MCF 10A (cell line): ENCODE results near the gene ITPRIPL1. TPM values are rescaled to one million over a fixed set of nuclear protein-coding genes. Genes with fewer than 3 reads are reported as not detected.

ENCODE experiments used
- BruUV-seq: library from RNA; stranded (reverse); fragments of 400-500 nt; replicated peaks from 2 replicates; lab custom pipeline; 2021; lab: Mats Ljungman, UMichigan
- CTCF ChIA-PET: fragments of 300-600 bp; sonication (Branson Sonifier 250); formaldehyde crosslinking; extraction: SDS; loops from one replicate; lab custom pipeline; 2021; ENCODE audit warnings: antibody characterized with exemption, inconsistent platforms; lab: Yijun Ruan, JAX
- POLR2A ChIA-PET: fragments of 300-600, 350-650 bp; sonication (Branson Sonifier 250); formaldehyde crosslinking; extraction: SDS; loops from one replicate; lab custom pipeline; 2020; ENCODE audit warnings: antibody characterized with exemption, inconsistent platforms; lab: Yijun Ruan, JAX
- DNase-seq: peaks from one replicate; pipeline ENCODE4 v3.0.0-alpha.2; 2018; ENCODE audit not compliant: unreplicated experiment
- H3K27ac Mint-ChIP-seq: one replicate; pipeline ENCODE4 v1.8.0; 2022; ENCODE audit warnings: mild to moderate bottlenecking, low read depth, mixed read lengths; ENCODE audit not compliant: unreplicated experiment
- H3K27me3 Mint-ChIP-seq: one replicate; pipeline ENCODE4 v1.8.0; 2022; ENCODE audit warnings: mixed read lengths; ENCODE audit not compliant: insufficient read depth, unreplicated experiment
- H3K36me3 Mint-ChIP-seq: one replicate; pipeline ENCODE4 v1.8.0; 2022; ENCODE audit warnings: mild to moderate bottlenecking, moderate library complexity, mixed read lengths; ENCODE audit not compliant: insufficient read depth, unreplicated experiment
- H3K4me1 Mint-ChIP-seq: one replicate; pipeline ENCODE4 v1.8.0; 2022; ENCODE audit warnings: mixed read lengths; ENCODE audit not compliant: insufficient read depth, unreplicated experiment
- H3K4me3 Mint-ChIP-seq: one replicate; pipeline ENCODE4 v1.8.0; 2022; ENCODE audit warnings: mild to moderate bottlenecking, moderate library complexity, mixed read lengths; ENCODE audit not compliant: unreplicated experiment
- H3K9me3 Mint-ChIP-seq: one replicate; pipeline ENCODE4 v1.8.0; 2022; ENCODE audit warnings: mixed read lengths; ENCODE audit not compliant: unreplicated experiment
- CTCF ChIP-seq: fragments of 200-600 bp; IDR thresholded peaks from one replicate; pipeline ENCODE4 v1.8.0; 2022; ENCODE audit warnings: antibody characterized with exemption, mild to moderate bottlenecking; ENCODE audit not compliant: unreplicated experiment
- intact Hi-C: fragments of 100-400 bp; cut with micrococcal nuclease; formaldehyde crosslinking; loops from 2 replicates; pipeline ENCODE4 v1.14.1; 2022
- total RNA-seq: library from RNA; stranded (reverse); gene quantifications from 2 replicates; pipeline ENCODE4 v1.2.3, GENCODE V29; 2022

The ITPRIPL1 gene
- total RNA-seq, 1 experiment from 2014 or later, result not detected

- Mint-ChIP-seq H3K27ac (no peak overlapping the region), H3K36me3 (peaks cover 29% of the 10 kb centered on the region), H3K27me3 (no peaks in the 10 kb centered on the region), H3K4me1 (no peaks in the 10 kb centered on the region), H3K9me3 (no peaks in the 10 kb centered on the region), H3K4me3 (no peak overlapping the region)
- intact Hi-C loops, result loop anchor here (1.0 kb wide), 1 partner anchor 150 kb away; no protein-coding TSS in a partner anchor
- BruUV-seq, result no TSS peak
- peak; percentile 10 for TF ChIP-seq CTCF
- ChIA-PET POLR2A (interaction anchor here (0.6 kb wide), 1 partner anchor 151 kb away, joined by 3 read pairs; the partner anchor contains the start of gene STARD7), CTCF (interaction anchor here (0.7 to 1.2 kb wide), 2 partner anchors 191 to 626 kb away, joined by 3 to 4 read pairs; no protein-coding TSS in a partner anchor)
- no peak for DNase-seq
These were observed 34.2 kb downstream of the ITPRIPL1 start for GRCh38 chr2:96359310-96359709.

GRCh38 chr2:96359866-96360265 is 34.7 kb downstream of the ITPRIPL1 start:
- DNase-seq, result no peak
- Mint-ChIP-seq H3K36me3 (peaks cover 29% of the 10 kb centered on the region), H3K4me3 (no peak overlapping the region), H3K27me3 (no peaks in the 10 kb centered on the region), H3K27ac (no peak overlapping the region), H3K9me3 (no peaks in the 10 kb centered on the region), H3K4me1 (no peaks in the 10 kb centered on the region)
- no TSS peak for BruUV-seq
- TF ChIP-seq CTCF, result no peak
- POLR2A ChIA-PET, result interaction anchor here (0.6 kb wide), 1 partner anchor 151 kb away, joined by 3 read pairs; the partner anchor contains the start of gene STARD7
- CTCF ChIA-PET, result interaction anchor here (1.2 kb wide), 1 partner anchor 190 kb away, joined by 3 read pairs; no protein-coding TSS in a partner anchor
- intact Hi-C loops, result loop anchor here (1.0 kb wide), 1 partner anchor 149 kb away; no protein-coding TSS in a partner anchor

- H3K27ac Mint-ChIP-seq, result no peak overlapping the region
- POLR2A ChIA-PET, result no interaction called here
- CTCF ChIA-PET, result interaction anchor here (0.5 kb wide), 1 partner anchor 1869 kb away, joined by 3 read pairs; no protein-coding TSS in a partner anchor
These were observed 36.6 kb downstream of the ITPRIPL1 start for GRCh38 chr2:96361751-96362150.

GRCh38 chr2:96369186-96369585 is 44.1 kb downstream of the ITPRIPL1 start:
- H3K36me3 Mint-ChIP-seq, result peaks cover 24% of the 10 kb centered on the region
- no peak overlapping the region for H3K4me3 Mint-ChIP-seq
- H3K9me3 Mint-ChIP-seq, result no peaks in the 10 kb centered on the region
- ChIA-PET POLR2A (no interaction called here), CTCF (interaction anchor here (0.7 to 2.4 kb wide), 2 partner anchors 22 to 38 kb away, joined by 5 to 10 read pairs; no protein-coding TSS in a partner anchor)
- no peak for DNase-seq
- BruUV-seq, result no TSS peak
- intact Hi-C loops, result no loop called here
- peak overlapping the region; percentile 20 for H3K27ac Mint-ChIP-seq
- H3K27me3 Mint-ChIP-seq, result no peaks in the 10 kb centered on the region
- H3K4me1 Mint-ChIP-seq, result no peaks in the 10 kb centered on the region
- TF ChIP-seq CTCF, result no peak

More at GRCh38 chr2:96361751-96362150, 36.6 kb downstream of the ITPRIPL1 start:
- H3K9me3 Mint-ChIP-seq, result no peaks in the 10 kb centered on the region
- H3K27me3 Mint-ChIP-seq, result no peaks in the 10 kb centered on the region
- DNase-seq, result no peak
- no peak for TF ChIP-seq CTCF
- no TSS peak for BruUV-seq
- no peak overlapping the region for H3K4me3 Mint-ChIP-seq
- no peaks in the 10 kb centered on the region for H3K4me1 Mint-ChIP-seq
- H3K36me3 Mint-ChIP-seq, result peaks cover 35% of the 10 kb centered on the region
- intact Hi-C loops, result no loop called here
